Bronchial epithelial cell (primary cell): ENCODE results near the gene OR10G3. TPM values are rescaled to one million over a fixed set of nuclear protein-coding genes. Genes with fewer than 3 reads are reported as not detected.

ENCODE experiments used
- DNase-seq: peaks from one replicate; pipeline ENCODE4 v3.0.0-alpha.2; 2010; ENCODE audit warnings: low read depth
- FAIRE-seq: peaks from 2 replicates; lab custom pipeline; 2011; peaks lifted over from hg19 to GRCh38; lab: Jason Lieb, UNC
- H3K27me3 ChIP-seq: 2 replicates; pipeline ENCODE4 v1.5.1; 2011; ENCODE audit warnings: low read length; ENCODE audit not compliant: control insufficient read depth, insufficient read depth
- H3K36me3 ChIP-seq: 2 replicates; pipeline ENCODE4 v1.5.1; 2011; ENCODE audit warnings: low read length; ENCODE audit not compliant: control insufficient read depth, insufficient read depth
- H3K4me3 ChIP-seq: 2 replicates; pipeline ENCODE4 v1.5.1; 2011; ENCODE audit warnings: mild to moderate bottlenecking, low read depth, low read length, control low read depth
- total RNA-seq: library from RNA; depleted of rRNA; stranded (reverse); fragments of >200 nt; gene quantifications from 2 replicates; pipeline ENCODE4 v1.2.1, GENCODE V29; 2014
- TF ChIP-seq, protein P1 (sequence below): IDR thresholded peaks from 2 replicates; pipeline ENCODE4 v1.5.1; 2011; ENCODE audit warnings: mild to moderate bottlenecking, moderate library complexity, low read length, control low read depth, inconsistent platforms; ENCODE audit not compliant: insufficient read depth, severe bottlenecking

OR10G3 gene
- total RNA-seq, 1 donor from 2014 or later = not detected

DNA sequence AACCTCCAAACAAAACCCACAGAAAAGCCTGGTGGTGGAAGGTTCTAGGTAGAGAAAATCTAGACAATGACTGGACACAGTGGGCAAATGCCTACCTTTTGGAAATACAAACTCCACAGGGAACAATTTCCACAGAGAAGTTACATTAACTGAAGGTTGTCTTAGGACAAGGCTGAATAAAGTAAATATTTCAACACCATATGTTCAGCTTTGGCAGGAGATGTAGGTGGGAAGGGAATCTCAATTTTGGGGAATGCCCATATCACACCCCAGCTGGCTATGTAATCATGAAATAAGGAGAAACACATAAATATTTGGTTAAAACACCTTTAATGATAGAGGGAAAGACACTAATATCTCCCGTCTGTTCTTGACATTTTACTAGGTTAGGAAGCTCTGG is 59.1 kb downstream of the OR10G3 start:
- DNase-seq (no peak), FAIRE-seq (no peak)
- Histone ChIP-seq H3K27me3 (no peaks in the 10 kb centered on the region), H3K36me3 (no peaks in the 10 kb centered on the region), H3K4me3 (no peak overlapping the region)
- TF ChIP-seq, protein P1, sequence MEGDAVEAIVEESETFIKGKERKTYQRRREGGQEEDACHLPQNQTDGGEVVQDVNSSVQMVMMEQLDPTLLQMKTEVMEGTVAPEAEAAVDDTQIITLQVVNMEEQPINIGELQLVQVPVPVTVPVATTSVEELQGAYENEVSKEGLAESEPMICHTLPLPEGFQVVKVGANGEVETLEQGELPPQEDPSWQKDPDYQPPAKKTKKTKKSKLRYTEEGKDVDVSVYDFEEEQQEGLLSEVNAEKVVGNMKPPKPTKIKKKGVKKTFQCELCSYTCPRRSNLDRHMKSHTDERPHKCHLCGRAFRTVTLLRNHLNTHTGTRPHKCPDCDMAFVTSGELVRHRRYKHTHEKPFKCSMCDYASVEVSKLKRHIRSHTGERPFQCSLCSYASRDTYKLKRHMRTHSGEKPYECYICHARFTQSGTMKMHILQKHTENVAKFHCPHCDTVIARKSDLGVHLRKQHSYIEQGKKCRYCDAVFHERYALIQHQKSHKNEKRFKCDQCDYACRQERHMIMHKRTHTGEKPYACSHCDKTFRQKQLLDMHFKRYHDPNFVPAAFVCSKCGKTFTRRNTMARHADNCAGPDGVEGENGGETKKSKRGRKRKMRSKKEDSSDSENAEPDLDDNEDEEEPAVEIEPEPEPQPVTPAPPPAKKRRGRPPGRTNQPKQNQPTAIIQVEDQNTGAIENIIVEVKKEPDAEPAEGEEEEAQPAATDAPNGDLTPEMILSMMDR = no peak

DNA sequence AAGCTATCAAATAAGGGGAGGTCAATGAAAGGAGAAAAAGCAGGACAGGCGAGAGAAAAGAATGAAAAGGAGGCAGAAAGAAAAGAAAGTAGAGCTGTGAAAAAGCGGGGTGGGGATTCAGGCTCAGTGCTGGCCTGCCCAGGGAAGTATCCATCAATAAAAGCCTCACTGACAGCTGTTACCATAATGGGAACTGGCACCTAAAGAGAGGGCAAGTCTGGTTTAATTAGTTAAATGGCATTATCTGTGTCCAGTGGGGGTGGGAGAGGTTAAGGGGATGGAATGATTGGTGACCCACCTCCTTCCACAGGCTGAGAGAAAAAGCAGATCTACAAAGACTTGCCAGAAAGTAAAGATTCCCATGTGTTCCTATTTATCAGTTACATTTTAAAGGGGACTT is 61.2 kb downstream of the OR10G3 start:
- DNase-seq (no peak), FAIRE-seq (no peak)
- TF ChIP-seq, protein P1 = no peak
- H3K27me3 ChIP-seq = no peaks in the 10 kb centered on the region
- no peaks in the 10 kb centered on the region for H3K36me3 ChIP-seq
- no peak overlapping the region for H3K4me3 ChIP-seq

Other genes starting within 250 kb of the OR10G3 start
- 55.8 and 57.0 TPM in 2 replicates for gene SUPT16H, start 196.1 kb downstream of the OR10G3 start, total RNA-seq
- gene CHD8, start 124.0 kb downstream of the OR10G3 start, total RNA-seq = 29.7 and 41.1 TPM in 2 replicates
- 17.4 and 17.8 TPM in 2 replicates for gene RAB2B, start 103.1 kb downstream of the OR10G3 start, total RNA-seq
- gene TOX4, start 102.9 kb downstream of the OR10G3 start, total RNA-seq = 16.6 and 23.0 TPM in 2 replicates
- gene METTL3, start 68.7 kb downstream of the OR10G3 start, total RNA-seq = 34.3 and 53.2 TPM in 2 replicates
- gene SALL2, start 53.7 kb downstream of the OR10G3 start, total RNA-seq = under 0.01 and 0.13 TPM in 2 replicates
- not detected in 2 replicates for gene OR10G2, start 54.9 kb upstream of the OR10G3 start, total RNA-seq
- not detected in 2 replicates for gene OR4E2, start 73.8 kb upstream of the OR10G3 start, total RNA-seq
- gene OR4E1, start 93.7 kb upstream of the OR10G3 start, total RNA-seq = under 0.01 TPM in 1 of 2 replicates, not detected in the other